Neural progenitor cell (in vitro differentiated cells): ENCODE measurements around the gene KRT25. TPM values are rescaled to one million over a fixed set of nuclear protein-coding genes. Genes with fewer than 3 reads are reported as not detected.

Experiments used
- DNase-seq: peaks from one replicate; pipeline ENCODE4 v3.0.0-alpha.2; 2016; ENCODE audit warnings: low spot score
- H2AFZ ChIP-seq: fragments of 200-600 bp; sonication (generic); replicated peaks from 2 replicates; pipeline ENCODE4 v1.6.1; 2016; ENCODE audit warnings: antibody characterized with exemption
- H3F3A ChIP-seq: fragments of 200-600 bp; sonication (generic); 2 replicates; pipeline ENCODE4 v1.6.1; 2016; ENCODE audit warnings: antibody characterized with exemption, low read depth
- H3K27ac ChIP-seq: fragments of 200-600 bp; sonication (generic); 2 replicates; pipeline ENCODE4 v1.5.1; 2016; ENCODE audit warnings: mild to moderate bottlenecking
- H3K27me3 ChIP-seq: fragments of 200-600 bp; sonication (generic); 2 replicates; pipeline ENCODE4 v1.6.1; 2016; ENCODE audit warnings: mild to moderate bottlenecking, moderate library complexity
- H3K36me3 ChIP-seq: fragments of 200-600 bp; sonication (generic); 2 replicates; pipeline ENCODE4 v1.5.1; 2016
- H3K4me1 ChIP-seq: fragments of 200-600 bp; sonication (generic); 2 replicates; pipeline ENCODE4 v1.6.1; 2016; ENCODE audit warnings: mixed run types
- H3K4me2 ChIP-seq: fragments of 200-600 bp; sonication (generic); 2 replicates; pipeline ENCODE4 v1.6.1; 2016
- H3K4me3 ChIP-seq: fragments of 200-600 bp; sonication (generic); 2 replicates; pipeline ENCODE4 v1.5.1; 2016
- H3K79me2 ChIP-seq: fragments of 200-600 bp; sonication (generic); 2 replicates; pipeline ENCODE4 v1.6.1; 2016; ENCODE audit warnings: low read depth
- H3K9ac ChIP-seq: fragments of 200-600 bp; sonication (generic); 2 replicates; pipeline ENCODE4 v1.6.1; 2016
- H3K9me3 ChIP-seq: fragments of 200-600 bp; sonication (generic); 2 replicates; pipeline ENCODE4 v1.5.1; 2016; ENCODE audit warnings: low read depth
- H4K20me1 ChIP-seq: fragments of 200-600 bp; sonication (generic); 2 replicates; pipeline ENCODE4 v1.6.1; 2016; ENCODE audit warnings: low read depth
- H3K27ac Mint-ChIP-seq: 3 replicates; pipeline ENCODE4 v1.8.0; 2021; ENCODE audit warnings: mixed read lengths
- H3K27me3 Mint-ChIP-seq: 2 replicates; pipeline ENCODE4 v1.8.0; 2022; ENCODE audit warnings: low read depth, mild to moderate bottlenecking, inconsistent platforms, moderate library complexity, mixed read lengths; ENCODE audit not compliant: insufficient read depth
- H3K36me3 Mint-ChIP-seq: 3 replicates; pipeline ENCODE4 v1.8.0; 2021; ENCODE audit warnings: mixed read lengths
- H3K4me1 Mint-ChIP-seq: 3 replicates; pipeline ENCODE4 v1.8.0; 2021; ENCODE audit warnings: mixed read lengths
- H3K4me3 Mint-ChIP-seq: 3 replicates; pipeline ENCODE4 v1.8.0; 2021; ENCODE audit warnings: mild to moderate bottlenecking, moderate library complexity, mixed read lengths
- H3K9me3 Mint-ChIP-seq: 3 replicates; pipeline ENCODE4 v1.8.0; 2020; ENCODE audit warnings: mixed read lengths
- EZH2 ChIP-seq: fragments of 200-600 bp; sonication (generic); IDR thresholded peaks from 2 replicates; pipeline ENCODE4 v1.6.1; 2017; ENCODE audit warnings: antibody characterized with exemption, mild to moderate bottlenecking, moderate library complexity
- EZH2phosphoT487 ChIP-seq: fragments of 200-600 bp; sonication (generic); IDR thresholded peaks from 2 replicates; pipeline ENCODE4 v1.6.1; 2017; ENCODE audit warnings: antibody characterized with exemption
- total RNA-seq: library from RNA; depleted of rRNA; stranded (reverse); fragments of >200 nt; gene quantifications from 2 replicates; pipeline ENCODE4 v1.2.3, GENCODE V29; 2015; ENCODE audit warnings: low replicate concordance
- TF ChIP-seq, protein P1 (sequence below): fragments of 200-600 bp; sonication (generic); IDR thresholded peaks from 2 replicates; pipeline ENCODE4 v1.5.1; 2017; ENCODE audit warnings: antibody characterized with exemption, mild to moderate bottlenecking

KRT25 gene
- total RNA-seq, 1 donor from 2014 or later = not detected

DNA sequence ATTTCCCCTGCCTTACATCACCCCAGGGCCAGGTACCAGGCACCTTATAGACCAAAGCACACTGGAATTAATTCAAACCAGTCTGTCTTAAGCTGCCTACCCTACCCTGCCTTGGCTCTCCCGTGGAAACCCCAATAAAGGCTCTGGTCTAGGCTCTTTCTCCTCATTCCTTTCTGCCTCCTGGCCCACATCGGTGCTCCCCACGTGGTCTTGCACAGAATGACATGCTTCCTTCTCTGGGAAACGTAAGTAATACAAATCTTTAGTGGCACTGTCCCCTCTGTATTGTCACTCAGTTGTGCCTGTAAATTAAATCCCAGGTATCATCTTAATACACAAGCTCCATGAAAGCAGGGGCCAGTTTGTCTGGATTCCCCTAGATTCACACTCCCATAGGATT, 16.6 kb downstream of the KRT25 start:
- peaks cover 8% of the 10 kb centered on the region for H3K9me3 ChIP-seq
- peaks cover 5% of the 10 kb centered on the region for H3K9me3 Mint-ChIP-seq
- DNase-seq = no peak
- H3K4me1 ChIP-seq = no peaks in the 10 kb centered on the region
- no peak overlapping the region for H3K27ac ChIP-seq
- H4K20me1 ChIP-seq = no peaks in the 10 kb centered on the region
- peaks cover 4% of the 10 kb centered on the region for H3K36me3 ChIP-seq
- no peaks in the 10 kb centered on the region for H3K27me3 Mint-ChIP-seq
- no peaks in the 10 kb centered on the region for H3K36me3 Mint-ChIP-seq
- H3F3A ChIP-seq = no peaks in the 10 kb centered on the region
- H3K79me2 ChIP-seq = no peaks in the 10 kb centered on the region
- H3K27ac Mint-ChIP-seq = no peak overlapping the region
- H3K4me2 ChIP-seq = no peak overlapping the region
- H2AFZ ChIP-seq = no peak overlapping the region
- H3K4me1 Mint-ChIP-seq = no peaks in the 10 kb centered on the region
- no peak overlapping the region for H3K4me3 Mint-ChIP-seq
- peaks cover 5% of the 10 kb centered on the region for H3K27me3 ChIP-seq
- TF ChIP-seq EZH2phosphoT487 (no peak), EZH2 (no peak)
- TF ChIP-seq, protein P1, sequence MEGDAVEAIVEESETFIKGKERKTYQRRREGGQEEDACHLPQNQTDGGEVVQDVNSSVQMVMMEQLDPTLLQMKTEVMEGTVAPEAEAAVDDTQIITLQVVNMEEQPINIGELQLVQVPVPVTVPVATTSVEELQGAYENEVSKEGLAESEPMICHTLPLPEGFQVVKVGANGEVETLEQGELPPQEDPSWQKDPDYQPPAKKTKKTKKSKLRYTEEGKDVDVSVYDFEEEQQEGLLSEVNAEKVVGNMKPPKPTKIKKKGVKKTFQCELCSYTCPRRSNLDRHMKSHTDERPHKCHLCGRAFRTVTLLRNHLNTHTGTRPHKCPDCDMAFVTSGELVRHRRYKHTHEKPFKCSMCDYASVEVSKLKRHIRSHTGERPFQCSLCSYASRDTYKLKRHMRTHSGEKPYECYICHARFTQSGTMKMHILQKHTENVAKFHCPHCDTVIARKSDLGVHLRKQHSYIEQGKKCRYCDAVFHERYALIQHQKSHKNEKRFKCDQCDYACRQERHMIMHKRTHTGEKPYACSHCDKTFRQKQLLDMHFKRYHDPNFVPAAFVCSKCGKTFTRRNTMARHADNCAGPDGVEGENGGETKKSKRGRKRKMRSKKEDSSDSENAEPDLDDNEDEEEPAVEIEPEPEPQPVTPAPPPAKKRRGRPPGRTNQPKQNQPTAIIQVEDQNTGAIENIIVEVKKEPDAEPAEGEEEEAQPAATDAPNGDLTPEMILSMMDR = no peak
- no peak overlapping the region for H3K9ac ChIP-seq
- H3K4me3 ChIP-seq = no peak overlapping the region

DNA sequence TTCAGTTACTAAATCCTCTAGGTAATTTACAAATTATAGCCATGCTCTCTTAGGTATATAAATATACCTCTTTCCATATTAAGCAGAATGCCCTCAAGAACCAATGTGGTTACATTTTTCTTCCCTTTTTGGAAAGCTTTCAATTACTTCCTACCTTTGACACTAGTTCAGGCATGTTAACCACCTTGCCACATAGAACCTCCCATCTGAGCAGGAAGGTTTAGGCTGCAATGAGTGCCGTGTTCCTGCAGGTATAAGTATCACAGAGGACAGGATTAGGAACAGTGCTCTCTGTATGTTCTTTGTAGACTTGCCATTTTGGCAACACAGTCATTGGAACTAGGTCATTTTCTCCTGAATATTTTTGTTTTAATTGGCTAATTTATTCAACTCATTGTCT, 20.1 kb downstream of the KRT25 start:
- no peaks in the 10 kb centered on the region for H3K27me3 Mint-ChIP-seq
- H3K9me3 Mint-ChIP-seq = no peaks in the 10 kb centered on the region
- H3K4me1 Mint-ChIP-seq = no peaks in the 10 kb centered on the region
- Histone ChIP-seq H4K20me1 (no peaks in the 10 kb centered on the region), H3K27ac (no peak overlapping the region), H3K27me3 (peaks cover 28% of the 10 kb centered on the region), H2AFZ (no peak overlapping the region), H3K36me3 (no peaks in the 10 kb centered on the region), H3K4me1 (no peaks in the 10 kb centered on the region), H3F3A (no peaks in the 10 kb centered on the region), H3K79me2 (no peaks in the 10 kb centered on the region), H3K4me3 (no peak overlapping the region), H3K9me3 (no peaks in the 10 kb centered on the region), H3K9ac (no peak overlapping the region), H3K4me2 (no peak overlapping the region)
- TF ChIP-seq EZH2 = no peak
- TF ChIP-seq EZH2phosphoT487 = no peak
- TF ChIP-seq, protein P1 = no peak
- no peak for DNase-seq
- no peak overlapping the region for H3K27ac Mint-ChIP-seq
- no peaks in the 10 kb centered on the region for H3K36me3 Mint-ChIP-seq
- no peak overlapping the region for H3K4me3 Mint-ChIP-seq

DNA sequence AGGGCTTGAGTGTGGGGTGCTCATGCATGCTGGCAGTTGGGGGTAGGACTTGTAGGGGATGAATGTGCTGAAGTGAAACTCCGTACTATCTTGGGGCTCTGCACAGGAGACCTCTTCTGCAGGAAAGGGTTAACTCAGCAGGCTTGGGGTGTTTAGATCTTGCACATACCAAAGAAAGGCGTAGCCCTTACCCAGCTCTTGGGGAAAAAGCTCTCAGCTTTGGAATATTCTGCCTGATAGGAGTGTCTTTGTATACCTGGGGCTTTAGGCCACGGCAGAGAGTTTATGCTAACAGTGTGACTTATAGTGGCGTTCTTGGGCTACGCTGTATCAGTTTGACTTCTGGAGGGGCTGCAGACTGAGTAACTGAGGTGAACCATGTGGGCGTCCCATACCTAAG, 21.1 kb downstream of the KRT25 start:
- Mint-ChIP-seq H3K27ac (no peak overlapping the region), H3K4me1 (no peaks in the 10 kb centered on the region), H3K4me3 (no peak overlapping the region), H3K36me3 (no peaks in the 10 kb centered on the region), H3K9me3 (no peaks in the 10 kb centered on the region), H3K27me3 (no peaks in the 10 kb centered on the region)
- no peak overlapping the region for H3K27ac ChIP-seq
- no peak overlapping the region for H2AFZ ChIP-seq
- H3K9ac ChIP-seq = no peak overlapping the region
- no peak overlapping the region for H3K4me2 ChIP-seq
- H3K36me3 ChIP-seq = no peaks in the 10 kb centered on the region
- H3K79me2 ChIP-seq = no peaks in the 10 kb centered on the region
- DNase-seq = no peak
- no peak overlapping the region for H3K4me3 ChIP-seq
- no peaks in the 10 kb centered on the region for H3K4me1 ChIP-seq
- H3F3A ChIP-seq = no peaks in the 10 kb centered on the region
- H3K9me3 ChIP-seq = no peaks in the 10 kb centered on the region
- H4K20me1 ChIP-seq = no peaks in the 10 kb centered on the region
- peaks cover 28% of the 10 kb centered on the region for H3K27me3 ChIP-seq
- TF ChIP-seq EZH2 (no peak), EZH2phosphoT487 (no peak)
- TF ChIP-seq, protein P1 = no peak

DNA sequence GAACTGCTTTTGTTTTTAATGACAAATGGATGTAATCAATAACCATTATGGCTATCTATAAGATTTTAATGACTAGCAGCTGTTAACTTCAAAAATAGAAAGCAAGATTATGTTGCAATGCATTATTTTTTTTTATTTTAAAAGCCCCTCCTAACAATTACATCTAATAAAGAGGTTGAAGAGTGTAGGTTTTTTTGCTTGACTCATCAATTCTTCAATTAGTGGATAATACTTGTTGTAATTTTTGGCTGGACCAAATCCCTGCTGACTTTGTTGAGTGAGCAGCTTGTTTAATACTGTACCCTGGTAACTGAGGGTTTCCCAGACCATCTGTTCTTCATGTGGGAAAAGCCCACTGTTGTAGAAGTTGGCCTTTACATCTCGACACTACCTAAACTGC, 24.2 kb downstream of the KRT25 start:
- Histone ChIP-seq H3K79me2 (no peaks in the 10 kb centered on the region), H3K9me3 (no peaks in the 10 kb centered on the region), H3K4me3 (no peak overlapping the region), H2AFZ (no peak overlapping the region), H3K36me3 (no peaks in the 10 kb centered on the region), H3K4me2 (no peak overlapping the region), H4K20me1 (no peaks in the 10 kb centered on the region), H3K4me1 (no peaks in the 10 kb centered on the region), H3F3A (no peaks in the 10 kb centered on the region), H3K9ac (no peak overlapping the region), H3K27ac (no peak overlapping the region), H3K27me3 (peaks cover 24% of the 10 kb centered on the region)
- H3K4me3 Mint-ChIP-seq = no peak overlapping the region
- TF ChIP-seq EZH2 = no peak
- TF ChIP-seq, protein P1 = no peak
- no peak for TF ChIP-seq EZH2phosphoT487
- no peaks in the 10 kb centered on the region for H3K36me3 Mint-ChIP-seq
- no peaks in the 10 kb centered on the region for H3K27me3 Mint-ChIP-seq
- no peaks in the 10 kb centered on the region for H3K4me1 Mint-ChIP-seq
- no peak overlapping the region for H3K27ac Mint-ChIP-seq
- H3K9me3 Mint-ChIP-seq = no peaks in the 10 kb centered on the region
- DNase-seq = no peak
